HEK293 (cell line): ENCODE measurements around the gene DNAJC17.

Experiments used
- CTCF ChIA-PET: fragments of 350-600 bp; formaldehyde crosslinking; extraction: SDS; loops from one replicate; lab custom pipeline; 2021; ENCODE audit warnings: antibody characterized with exemption; lab: Yijun Ruan, JAX
- POLR2A ChIA-PET: fragments of 300-600 bp; formaldehyde crosslinking; extraction: SDS; loops from one replicate; lab custom pipeline; 2020; ENCODE audit warnings: antibody characterized with exemption, inconsistent platforms; lab: Yijun Ruan, JAX
- H3K27ac ChIP-seq: fragments of 200-500 bp; sonication (Bioruptor generic); 2 replicates; pipeline ENCODE4 v1.5.1; 2014; ENCODE audit warnings: low read depth, low read length, control low read depth, inconsistent platforms; ENCODE audit errors: extremely low read depth
- H3K36me3 ChIP-seq, 2 experiments: fragments of 200-500 bp in 1 of 2; sonication (Bioruptor generic) in 1 of 2; 1 replicate in 1 of 2; 2 replicates in 1 of 2; pipeline ENCODE4 v1.5.1; 2014 to 2017; ENCODE audit warnings: inconsistent platforms in 2 of 2, low read length in 2 of 2; ENCODE audit not compliant: control insufficient read depth in 2 of 2, insufficient read depth in 1 of 2
- H3K4me1 ChIP-seq: fragments of 200-500 bp; sonication (Bioruptor generic); 2 replicates; pipeline ENCODE4 v1.5.1; 2014; ENCODE audit warnings: mild to moderate bottlenecking, low read length, inconsistent platforms; ENCODE audit not compliant: control insufficient read depth, insufficient read depth
- H3K4me3 ChIP-seq: 2 replicates; pipeline ENCODE4 v1.5.1; 2011; ENCODE audit warnings: low read depth, mild to moderate bottlenecking, control low read depth, low read length, moderate library complexity
- H3K9me3 ChIP-seq: fragments of 200-500 bp; sonication (Bioruptor generic); 2 replicates; pipeline ENCODE4 v1.5.1; 2014; ENCODE audit warnings: low read depth, low read length, inconsistent platforms; ENCODE audit not compliant: control insufficient read depth, insufficient read depth
- ATF2 ChIP-seq: fragments of 450-650 bp; formaldehyde crosslinking; IDR thresholded peaks from 2 replicates; pipeline ENCODE4 v1.5.1; 2016; ENCODE audit warnings: missing biosample characterization, missing genetic modification characterization, low read depth
- OVOL3 ChIP-seq: fragments of 450-650 bp; formaldehyde crosslinking; IDR thresholded peaks from 2 replicates; pipeline ENCODE4 v1.5.1; 2016; ENCODE audit warnings: missing biosample characterization, missing genetic modification characterization
- PRDM4 ChIP-seq: fragments of 450-650 bp; formaldehyde crosslinking; IDR thresholded peaks from 2 replicates; pipeline ENCODE4 v1.5.1; 2017; ENCODE audit warnings: missing biosample characterization, missing genetic modification characterization
- SALL2 ChIP-seq: fragments of 450-650 bp; formaldehyde crosslinking; IDR thresholded peaks from 2 replicates; pipeline ENCODE4 v1.5.0; 2017; ENCODE audit warnings: missing biosample characterization, mild to moderate bottlenecking, missing genetic modification characterization, borderline replicate concordance
- ZBTB20 ChIP-seq: fragments of 450-650 bp; formaldehyde crosslinking; IDR thresholded peaks from 2 replicates; pipeline ENCODE4 v1.5.1; 2016; ENCODE audit warnings: missing biosample characterization, missing genetic modification characterization
- ZBTB6 ChIP-seq: fragments of 450-650 bp; formaldehyde crosslinking; IDR thresholded peaks from 2 replicates; pipeline ENCODE4 v1.5.1; 2017; ENCODE audit warnings: missing biosample characterization, missing genetic modification characterization
- ZNF10 ChIP-seq: fragments of 450-650 bp; formaldehyde crosslinking; IDR thresholded peaks from 2 replicates; pipeline ENCODE4 v1.5.1; 2017; ENCODE audit warnings: missing biosample characterization, missing genetic modification characterization
- ZNF140 ChIP-seq: fragments of 450-650 bp; formaldehyde crosslinking; IDR thresholded peaks from 2 replicates; pipeline ENCODE4 v1.5.1; 2016; ENCODE audit warnings: missing biosample characterization, missing genetic modification characterization
- ZNF148 ChIP-seq: fragments of 450-650 bp; formaldehyde crosslinking; IDR thresholded peaks from 2 replicates; pipeline ENCODE4 v1.5.0; 2017; ENCODE audit warnings: missing biosample characterization, missing genetic modification characterization, borderline replicate concordance
- ZNF169 ChIP-seq: fragments of 450-650 bp; formaldehyde crosslinking; IDR thresholded peaks from 2 replicates; pipeline ENCODE4 v1.5.1; 2016; ENCODE audit warnings: missing biosample characterization, missing genetic modification characterization
- ZNF202 ChIP-seq: fragments of 450-650 bp; formaldehyde crosslinking; IDR thresholded peaks from 2 replicates; pipeline ENCODE4 v1.5.1; 2016; ENCODE audit warnings: missing biosample characterization, missing genetic modification characterization, borderline replicate concordance
- ZNF248 ChIP-seq: fragments of 450-650 bp; formaldehyde crosslinking; IDR thresholded peaks from 2 replicates; pipeline ENCODE4 v1.5.1; 2017; ENCODE audit warnings: missing biosample characterization, missing genetic modification characterization
- ZNF324 ChIP-seq: fragments of 450-650 bp; formaldehyde crosslinking; IDR thresholded peaks from 2 replicates; pipeline ENCODE4 v1.5.1; 2016; ENCODE audit warnings: missing biosample characterization, missing genetic modification characterization
- ZNF341 ChIP-seq: fragments of 450-650 bp; formaldehyde crosslinking; IDR thresholded peaks from 2 replicates; pipeline ENCODE4; 2016; ENCODE audit warnings: low read depth, missing biosample characterization, missing genetic modification characterization
- ZNF488 ChIP-seq: fragments of 450-650 bp; formaldehyde crosslinking; IDR thresholded peaks from 2 replicates; pipeline ENCODE4 v1.5.1; 2016; ENCODE audit warnings: missing biosample characterization, missing genetic modification characterization
- ZNF510 ChIP-seq: fragments of 450-650 bp; formaldehyde crosslinking; IDR thresholded peaks from 2 replicates; pipeline ENCODE4 v1.5.1; 2018; ENCODE audit warnings: mild to moderate bottlenecking, missing genetic modification characterization, missing biosample characterization; ENCODE audit not compliant: insufficient replicate concordance
- ZNF600 ChIP-seq: fragments of 450-650 bp; formaldehyde crosslinking; IDR thresholded peaks from 2 replicates; pipeline ENCODE4 v1.5.1; 2016; ENCODE audit warnings: missing biosample characterization, missing genetic modification characterization
- ZNF654 ChIP-seq: fragments of 450-650 bp; formaldehyde crosslinking; IDR thresholded peaks from 2 replicates; pipeline ENCODE4 v1.5.1; 2016; ENCODE audit warnings: low read depth, missing biosample characterization, missing genetic modification characterization
- ZNF707 ChIP-seq: fragments of 450-650 bp; formaldehyde crosslinking; IDR thresholded peaks from 2 replicates; pipeline ENCODE4 v1.5.1; 2016; ENCODE audit warnings: missing biosample characterization, missing genetic modification characterization
- ZNF747 ChIP-seq: fragments of 450-650 bp; formaldehyde crosslinking; IDR thresholded peaks from 2 replicates; pipeline ENCODE4 v1.5.1; 2016; ENCODE audit warnings: missing biosample characterization, missing genetic modification characterization
- ZNF791 ChIP-seq: fragments of 450-650 bp; formaldehyde crosslinking; IDR thresholded peaks from 2 replicates; pipeline ENCODE4 v1.5.1; 2016; ENCODE audit warnings: missing biosample characterization, missing genetic modification characterization
- ZSCAN16 ChIP-seq: fragments of 450-650 bp; formaldehyde crosslinking; IDR thresholded peaks from 2 replicates; pipeline ENCODE4 v1.5.1; 2016; ENCODE audit warnings: missing biosample characterization, missing genetic modification characterization

DNAJC17 gene

GRCh38 chr15:40836020-40836419, 28.7 kb upstream of the DNAJC17 start:
- no peak overlapping the region for H3K27ac ChIP-seq
- H3K4me1 ChIP-seq: no peaks in the 10 kb centered on the region
- H3K36me3 ChIP-seq: no peaks in the 10 kb centered on the region
- POLR2A ChIA-PET: interaction anchor here (0.5 kb wide), 1 partner anchor 489 kb away, joined by 7 read pairs; no protein-coding TSS in a partner anchor
- CTCF ChIA-PET: no interaction called here
- TF ChIP-seq ZNF140 (tag by site-specific recombination) (no peak), OVOL3 (tag by site-specific recombination) (no peak), ZNF202 (tag by site-specific recombination) (no peak), ZNF324 (tag by site-specific recombination) (no peak), ZNF148 (tag by site-specific recombination) (no peak), PRDM4 (tag by site-specific recombination) (no peak), ZNF10 (tag by site-specific recombination) (no peak), ZNF791 (tag by site-specific recombination) (no peak), ZNF510 (tag by site-specific recombination) (no peak), ZSCAN16 (tag by site-specific recombination) (no peak)
- H3K9me3 ChIP-seq: no peaks in the 10 kb centered on the region
- no peak overlapping the region for H3K4me3 ChIP-seq

- Histone ChIP-seq H3K36me3 (no peaks in the 10 kb centered on the region), H3K4me1 (no peaks in the 10 kb centered on the region), H3K27ac (no peak overlapping the region), H3K9me3 (no peaks in the 10 kb centered on the region), H3K4me3 (no peak overlapping the region)
- POLR2A ChIA-PET: no interaction called here
- TF ChIP-seq ZNF169 (tag by site-specific recombination) (no peak), ZBTB20 (tag by site-specific recombination) (no peak), ZNF488 (tag by site-specific recombination) (no peak), ZNF654 (no peak), ZNF248 (no peak), ZNF747 (no peak), SALL2 (tag by site-specific recombination) (no peak), ZBTB6 (no peak), ZNF341 (tag by site-specific recombination) (no peak), ATF2 (tag by site-specific recombination) (no peak), ZNF600 (tag by site-specific recombination) (no peak), ZNF707 (tag by site-specific recombination) (no peak)
- CTCF ChIA-PET: no interaction called here
Measured at GRCh38 chr15:40832903-40833302, 25.6 kb upstream of the DNAJC17 start.
